Suprapubic skin (tissue), 4 donors: ENCODE data around the gene PCED1B. TPM values are rescaled to one million over a fixed set of nuclear protein-coding genes. Genes with fewer than 3 reads are reported as not detected.
"Not testable (repeated sequence)": the region's sequence is repeated elsewhere in the genome, so short reads cannot be mapped to it uniquely, and the experiment has no call there.

Experiments used
- DNase-seq, 2 donors: peaks; one replicate each; pipeline ENCODE4 v3.0.0-alpha.2; 2019; ENCODE audit warnings: low spot score in 2 of 2
- H3K27ac ChIP-seq: fragments of 200-600 bp; sonication (generic); one replicate; pipeline ENCODE4 v1.5.1; 2019
- H3K27me3 ChIP-seq: fragments of 200-600 bp; sonication (generic); one replicate; pipeline ENCODE4 v1.5.1; 2019
- H3K36me3 ChIP-seq: fragments of 200-600 bp; sonication (generic); one replicate; pipeline ENCODE4 v1.5.1; 2019
- H3K4me1 ChIP-seq: fragments of 200-600 bp; sonication (generic); one replicate; pipeline ENCODE4 v1.5.1; 2019
- H3K4me3 ChIP-seq: fragments of 200-600 bp; sonication (generic); one replicate; pipeline ENCODE4 v1.5.1; 2019; ENCODE audit warnings: mild to moderate bottlenecking
- H3K9me3 ChIP-seq: fragments of 200-600 bp; sonication (generic); one replicate; pipeline ENCODE4 v1.5.1; 2019
- CTCF ChIP-seq, 2 donors: fragments of 200-600 bp in 1 of 2; fragments of 450-650 bp in 1 of 2; sonication (generic) in 1 of 2; IDR thresholded peaks; one replicate each; pipeline ENCODE4 v1.5.1; 2016 to 2019; ENCODE audit warnings: antibody characterized with exemption in 2 of 2, mild to moderate bottlenecking in 1 of 2, moderate library complexity in 1 of 2
- EP300 ChIP-seq: sonication (generic); formaldehyde crosslinking; IDR thresholded peaks from one replicate; pipeline ENCODE4 v1.6.1; 2017; ENCODE audit warnings: antibody characterized with exemption
- POLR2A ChIP-seq, 2 donors: fragments of 450-650 bp; IDR thresholded peaks; one replicate each; pipeline ENCODE4 v1.6.1; 2017; ENCODE audit warnings: antibody characterized with exemption in 2 of 2, mild to moderate bottlenecking in 2 of 2, moderate library complexity in 2 of 2
- POLR2AphosphoS5 ChIP-seq, 3 donors: sonication (generic); formaldehyde crosslinking; IDR thresholded peaks; one replicate each; pipeline ENCODE4 v1.6.1; 2017; ENCODE audit warnings: antibody characterized with exemption in 3 of 3
- WGBS: methylation state at CpG from one replicate; pipeline ENCODE4 v1.1.5; 2018; 5-methylcytosine and 5-hydroxymethylcytosine counted together
- total RNA-seq, 4 donors: library from RNA; depleted of rRNA; stranded (reverse); fragments of >200 nt; gene quantifications; one replicate each; pipeline ENCODE4 v1.1.0, GENCODE V29; 2016

Gene PCED1B
- total RNA-seq, 4 donors from 2014 or later = 0.65 to 5.1 TPM; not detected in 2

GRCh38 chr12:47200446-47200845 is 121.0 kb downstream of the PCED1B start:
- no peaks in the 10 kb centered on the region for H3K4me1 ChIP-seq
- DNase-seq = no peak
- 83% methylated on average over 2 of the region's 2 CpGs for WGBS

GRCh38 chr12:47201190-47201589 is 121.8 kb downstream of the PCED1B start:
- H3K27ac ChIP-seq, H3K4me3 ChIP-seq, H3K9me3 ChIP-seq, DNase-seq, H3K27me3 ChIP-seq, H3K4me1 ChIP-seq, H3K36me3 ChIP-seq: not testable (repeated sequence)
- 89% methylated on average over 6 of the region's 6 CpGs for WGBS

More at GRCh38 chr12:47200446-47200845, 121.0 kb downstream of the PCED1B start:
- Histone ChIP-seq H3K27ac (no peak overlapping the region), H3K4me3 (no peak overlapping the region), H3K9me3 (no peaks in the 10 kb centered on the region), H3K27me3 (no peaks in the 10 kb centered on the region), H3K36me3 (no peaks in the 10 kb centered on the region)
- no peak for TF ChIP-seq EP300
- no peak for TF ChIP-seq CTCF (IDR thresholded peaks at IDR 0.05)
- no peak for TF ChIP-seq POLR2AphosphoS5 (IDR thresholded peaks at IDR 0.05)
- TF ChIP-seq POLR2A (IDR thresholded peaks at IDR 0.05) = no peak

- no peaks in the 10 kb centered on the region for H3K4me1 ChIP-seq
- H3K9me3 ChIP-seq = no peaks in the 10 kb centered on the region
- no peaks in the 10 kb centered on the region for H3K36me3 ChIP-seq
- 58% methylated on average over 2 of the region's 2 CpGs for WGBS
- no peaks in the 10 kb centered on the region for H3K27me3 ChIP-seq
- H3K4me3 ChIP-seq = no peak overlapping the region
- TF ChIP-seq POLR2A (IDR thresholded peaks at IDR 0.05) = no peak
- no peak for TF ChIP-seq EP300
- no peak for TF ChIP-seq CTCF (IDR thresholded peaks at IDR 0.05)
- TF ChIP-seq POLR2AphosphoS5 (IDR thresholded peaks at IDR 0.05) = no peak
- no peak for DNase-seq
- H3K27ac ChIP-seq = no peak overlapping the region
Measured at GRCh38 chr12:47202176-47202575, 122.8 kb downstream of the PCED1B start.

- H3K27ac ChIP-seq = no peak overlapping the region
- no peaks in the 10 kb centered on the region for H3K4me1 ChIP-seq
- 66% methylated on average over 8 of the region's 8 CpGs for WGBS
- TF ChIP-seq CTCF (IDR thresholded peaks at IDR 0.05) = no peak
- no peak for TF ChIP-seq POLR2A (IDR thresholded peaks at IDR 0.05)
- no peak for TF ChIP-seq POLR2AphosphoS5 (IDR thresholded peaks at IDR 0.05)
- TF ChIP-seq EP300 = no peak
- H3K9me3 ChIP-seq = no peaks in the 10 kb centered on the region
- no peak for DNase-seq
- no peaks in the 10 kb centered on the region for H3K27me3 ChIP-seq
- H3K4me3 ChIP-seq = no peak overlapping the region
- H3K36me3 ChIP-seq = no peaks in the 10 kb centered on the region
Measured at GRCh38 chr12:47205532-47206449, 126.4 kb downstream of the PCED1B start.

GRCh38 chr12:47206450-47207339 is 127.3 kb downstream of the PCED1B start:
- Histone ChIP-seq H3K4me1 (no peaks in the 10 kb centered on the region), H3K27me3 (no peaks in the 10 kb centered on the region), H3K36me3 (no peaks in the 10 kb centered on the region), H3K27ac (no peak overlapping the region), H3K9me3 (no peaks in the 10 kb centered on the region), H3K4me3 (no peak overlapping the region)
- no peak for TF ChIP-seq CTCF (IDR thresholded peaks at IDR 0.05)
- TF ChIP-seq POLR2A (IDR thresholded peaks at IDR 0.05) = no peak
- TF ChIP-seq EP300 = no peak
- no peak for TF ChIP-seq POLR2AphosphoS5 (IDR thresholded peaks at IDR 0.05)
- WGBS = 88% methylated on average over 5 of the region's 5 CpGs
- no peak for DNase-seq
